ENCODE measurements around the gene SIRPA.

GRCh38 chr20:1872459-1873097 is 22.6 kb upstream of the SIRPA start:
- TF ChIP-seq EZH2 (IDR thresholded peaks at IDR 0.05), result no peak
- no peak for TF ChIP-seq POLR2AphosphoS5 (IDR thresholded peaks at IDR 0.05; ENCODE audit: borderline replicate concordance, low read depth, low read length)
